Type B pancreatic cell (in vitro differentiated cells): ENCODE measurements around the gene HSPA1L. TPM values are rescaled to one million over a fixed set of nuclear protein-coding genes. Genes with fewer than 3 reads are reported as not detected.

Source experiments
- DNase-seq: peaks from one replicate; pipeline ENCODE4 v3.0.0; 2021; ENCODE audit warnings: mixed read lengths; ENCODE audit not compliant: unreplicated experiment; ENCODE audit errors: extremely low spot score
- H3K27ac Mint-ChIP-seq: 2 replicates; pipeline ENCODE4 v1.8.0; 2021; ENCODE audit warnings: mild to moderate bottlenecking, mixed read lengths
- H3K27me3 Mint-ChIP-seq: 2 replicates; pipeline ENCODE4 v1.8.0; 2021; ENCODE audit warnings: mixed read lengths
- H3K36me3 Mint-ChIP-seq: 2 replicates; pipeline ENCODE4 v1.8.0; 2021; ENCODE audit warnings: mixed read lengths
- H3K4me1 Mint-ChIP-seq: one replicate; pipeline ENCODE4 v1.8.0; 2021; ENCODE audit warnings: mixed read lengths; ENCODE audit not compliant: unreplicated experiment
- H3K4me3 Mint-ChIP-seq: 2 replicates; pipeline ENCODE4 v1.8.0; 2021; ENCODE audit warnings: mild to moderate bottlenecking, mixed read lengths
- H3K9me3 Mint-ChIP-seq: 2 replicates; pipeline ENCODE4 v1.8.0; 2021; ENCODE audit warnings: mixed read lengths
- CTCF ChIP-seq: fragments of 200-600 bp; sonication (generic); conservative IDR thresholded peaks from 2 replicates; pipeline ENCODE4 v1.5.0; 2021; ENCODE audit warnings: antibody characterized with exemption, mild to moderate bottlenecking
- total RNA-seq: library from RNA; stranded (reverse); gene quantifications from 2 replicates; pipeline ENCODE4 v1.2.1, GENCODE V29; 2021; ENCODE audit warnings: low replicate concordance

The HSPA1L gene
- total RNA-seq, 1 donor from 2014 or later, result 1.8 TPM

GRCh38 chr6:31834367-31835250 is 19.5 kb upstream of the HSPA1L start:
- H3K27me3 Mint-ChIP-seq, result no peaks in the 10 kb centered on the region
- peak; percentile 86 for DNase-seq
- no peak for TF ChIP-seq CTCF
- H3K4me3 Mint-ChIP-seq, result peak overlapping the region; percentile 98
- H3K4me1 Mint-ChIP-seq, result peaks cover 48% of the 10 kb centered on the region
- H3K9me3 Mint-ChIP-seq, result no peaks in the 10 kb centered on the region
- peak overlapping the region; percentile 99 for H3K27ac Mint-ChIP-seq
- H3K36me3 Mint-ChIP-seq, result peaks cover 37% of the 10 kb centered on the region

DNA sequence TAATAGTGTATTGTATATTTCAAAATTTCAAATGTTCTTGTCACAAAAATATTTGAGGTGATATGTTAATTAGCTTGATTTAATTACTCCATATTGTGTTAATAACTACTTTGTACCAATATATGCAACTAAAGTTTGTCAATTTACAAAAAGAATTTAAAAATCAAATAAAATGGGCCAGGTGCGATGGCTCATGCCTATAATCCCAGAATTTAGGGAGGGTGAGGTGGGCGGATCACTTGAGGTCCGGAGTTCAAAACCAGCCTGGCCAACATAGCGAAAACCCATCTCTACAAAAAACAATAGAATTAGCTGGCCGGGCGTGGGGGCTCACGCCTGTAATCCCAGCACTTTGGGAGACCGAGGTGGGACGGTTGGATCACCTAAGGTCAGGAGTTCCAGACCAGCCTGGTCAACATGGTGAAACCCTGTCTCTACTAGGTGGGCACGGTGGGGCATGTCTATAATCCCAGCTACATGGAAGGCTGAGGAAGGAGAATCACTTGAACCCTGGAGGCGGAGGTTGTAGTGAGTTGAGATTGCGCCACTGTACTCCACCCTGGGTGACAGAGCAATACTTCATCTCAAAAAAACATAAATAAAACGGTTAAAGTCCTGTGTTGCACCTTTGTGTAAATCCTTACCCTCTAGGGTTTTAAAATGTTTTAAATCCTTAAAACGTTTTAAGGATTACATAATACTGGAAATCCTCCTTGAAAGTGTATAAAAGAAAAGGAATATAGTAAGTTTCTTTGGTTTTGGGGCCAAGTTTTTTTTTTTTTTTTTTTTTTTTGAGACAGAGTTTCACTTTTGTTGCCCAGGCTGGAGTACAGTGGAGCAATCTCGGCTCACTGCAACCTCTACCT is 16.5 kb upstream of the HSPA1L start:
- peaks cover 20% of the 10 kb centered on the region for H3K36me3 Mint-ChIP-seq
- TF ChIP-seq CTCF, result no peak
- no peak for DNase-seq

GRCh38 chr6:31830886-31831335 is 15.8 kb upstream of the HSPA1L start:
- Mint-ChIP-seq H3K27me3 (no peaks in the 10 kb centered on the region), H3K9me3 (no peaks in the 10 kb centered on the region), H3K27ac (peak overlapping the region; percentile 88), H3K36me3 (peaks cover 13% of the 10 kb centered on the region), H3K4me1 (peaks cover 33% of the 10 kb centered on the region), H3K4me3 (peak overlapping the region; percentile 94)
- TF ChIP-seq CTCF, result no peak
- no peak for DNase-seq

More for the DNA sequence above, 16.5 kb upstream of the HSPA1L start:
- Mint-ChIP-seq H3K9me3 (no peaks in the 10 kb centered on the region), H3K27me3 (no peaks in the 10 kb centered on the region), H3K27ac (peak overlapping the region; percentile 88), H3K4me3 (peak overlapping the region; percentile 94), H3K4me1 (peaks cover 39% of the 10 kb centered on the region)

DNA sequence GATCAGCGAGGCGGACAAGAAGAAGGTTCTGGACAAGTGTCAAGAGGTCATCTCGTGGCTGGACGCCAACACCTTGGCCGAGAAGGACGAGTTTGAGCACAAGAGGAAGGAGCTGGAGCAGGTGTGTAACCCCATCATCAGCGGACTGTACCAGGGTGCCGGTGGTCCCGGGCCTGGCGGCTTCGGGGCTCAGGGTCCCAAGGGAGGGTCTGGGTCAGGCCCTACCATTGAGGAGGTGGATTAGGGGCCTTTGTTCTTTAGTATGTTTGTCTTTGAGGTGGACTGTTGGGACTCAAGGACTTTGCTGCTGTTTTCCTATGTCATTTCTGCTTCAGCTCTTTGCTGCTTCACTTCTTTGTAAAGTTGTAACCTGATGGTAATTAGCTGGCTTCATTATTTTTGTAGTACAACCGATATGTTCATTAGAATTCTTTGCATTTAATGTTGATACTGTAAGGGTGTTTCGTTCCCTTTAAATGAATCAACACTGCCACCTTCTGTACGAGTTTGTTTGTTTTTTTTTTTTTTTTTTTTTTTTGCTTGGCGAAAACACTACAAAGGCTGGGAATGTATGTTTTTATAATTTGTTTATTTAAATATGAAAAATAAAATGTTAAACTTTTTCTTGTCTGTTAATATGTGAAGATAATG is 14.7 kb upstream of the HSPA1L start:
- Mint-ChIP-seq H3K4me3 (peak overlapping the region; percentile 94), H3K27ac (peak overlapping the region; percentile 88), H3K4me1 (peaks cover 38% of the 10 kb centered on the region), H3K36me3 (peaks cover 8% of the 10 kb centered on the region), H3K9me3 (no peaks in the 10 kb centered on the region), H3K27me3 (no peaks in the 10 kb centered on the region)
- peak; percentile 75 for TF ChIP-seq CTCF
- no peak for DNase-seq
